ENCODE results near the gene NLGN4X. TPM values are rescaled to one million over a fixed set of nuclear protein-coding genes. Genes with fewer than 3 reads are reported as not detected.

Gene NLGN4X
- total RNA-seq, 2 experiments from 2014 or later = 0.05 to 0.12 TPM

- H3K36me3 Mint-ChIP-seq (ENCODE audit: low read depth) = no peaks in the 10 kb centered on the region
- no peaks in the 10 kb centered on the region for H3K4me1 Mint-ChIP-seq
- peaks cover 2% of the 10 kb centered on the region for H3K9me3 Mint-ChIP-seq
- POLR2A ChIA-PET = no interaction called here
- no peak overlapping the region for H3K27ac Mint-ChIP-seq
- H3K27me3 Mint-ChIP-seq = no peaks in the 10 kb centered on the region
- DNase-seq = no peak
- CTCF ChIA-PET = interaction anchor here (0.5 kb wide), 1 partner anchor 77 kb away, joined by 3 read pairs; no protein-coding TSS in a partner anchor
- no peak overlapping the region for H3K4me3 Mint-ChIP-seq
Measured at GRCh38 chrX:5869786-5870185, 358.9 kb downstream of the NLGN4X start.

DNA sequence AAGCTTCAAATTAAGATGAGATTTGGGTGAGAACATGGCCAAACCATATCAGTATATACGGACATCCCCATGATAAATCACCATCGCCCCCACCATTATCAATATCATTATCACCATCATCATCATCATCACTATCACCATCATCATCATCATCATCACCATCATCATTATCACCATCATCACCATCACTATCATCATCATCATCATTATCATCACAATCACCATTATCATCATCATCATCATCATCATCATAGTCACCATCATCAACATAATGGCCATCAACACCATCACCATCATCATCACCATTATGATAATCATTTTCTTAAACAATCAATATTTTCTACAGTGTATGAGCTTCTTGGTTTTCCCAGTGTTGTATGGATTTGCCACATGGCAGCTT, 360.9 kb downstream of the NLGN4X start:
- CTCF ChIA-PET = no interaction called here
- Mint-ChIP-seq H3K36me3 (ENCODE audit: low read depth) (no peaks in the 10 kb centered on the region), H3K27me3 (no peaks in the 10 kb centered on the region), H3K4me1 (no peaks in the 10 kb centered on the region), H3K4me3 (no peak overlapping the region), H3K9me3 (peaks cover 2% of the 10 kb centered on the region), H3K27ac (no peak overlapping the region)
- DNase-seq = no peak
- POLR2A ChIA-PET = no interaction called here

- CTCF ChIA-PET = no interaction called here
- Mint-ChIP-seq H3K4me3 (no peak overlapping the region), H3K27me3 (no peaks in the 10 kb centered on the region), H3K27ac (no peak overlapping the region), H3K4me1 (no peaks in the 10 kb centered on the region), H3K36me3 (ENCODE audit: low read depth) (no peaks in the 10 kb centered on the region), H3K9me3 (no peaks in the 10 kb centered on the region)
- DNase-seq = no peak
- POLR2A ChIA-PET = no interaction called here
Measured at GRCh38 chrX:5857232-5857631, 371.4 kb downstream of the NLGN4X start.

- POLR2A ChIA-PET = no interaction called here
- H3K4me1 Mint-ChIP-seq = no peaks in the 10 kb centered on the region
- DNase-seq = no peak
- H3K36me3 Mint-ChIP-seq (ENCODE audit: low read depth) = no peaks in the 10 kb centered on the region
- CTCF ChIA-PET = interaction anchor here (0.9 kb wide), 1 partner anchor 928 kb away, joined by 3 read pairs; no protein-coding TSS in a partner anchor
- H3K9me3 Mint-ChIP-seq = no peaks in the 10 kb centered on the region
- H3K27me3 Mint-ChIP-seq = no peaks in the 10 kb centered on the region
- H3K27ac Mint-ChIP-seq = no peak overlapping the region
- H3K4me3 Mint-ChIP-seq = no peak overlapping the region
Measured at GRCh38 chrX:5852941-5853340, 375.7 kb downstream of the NLGN4X start.

DNA sequence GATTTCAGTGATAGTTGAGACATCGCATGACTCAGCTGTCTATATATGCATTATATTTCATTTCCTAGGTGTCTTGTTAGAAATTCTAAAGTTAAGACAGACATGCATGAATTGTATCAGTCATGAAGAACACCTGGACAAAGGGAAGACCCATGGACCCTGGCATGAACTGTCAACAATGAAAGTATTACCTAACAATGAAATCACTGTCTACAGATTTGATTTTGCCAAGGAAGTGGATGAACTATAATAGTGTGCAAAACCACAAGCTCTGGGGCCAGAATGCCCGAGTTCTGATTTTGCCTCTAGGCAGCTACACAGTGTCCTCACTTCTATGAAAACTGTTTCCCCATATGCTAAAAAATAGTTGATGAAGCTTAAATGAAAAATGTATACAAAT, 386.1 kb downstream of the NLGN4X start:
- POLR2A ChIA-PET = no interaction called here
- Mint-ChIP-seq H3K36me3 (ENCODE audit: low read depth) (no peaks in the 10 kb centered on the region), H3K4me3 (no peak overlapping the region), H3K27ac (no peak overlapping the region), H3K9me3 (no peaks in the 10 kb centered on the region), H3K27me3 (no peaks in the 10 kb centered on the region), H3K4me1 (no peaks in the 10 kb centered on the region)
- CTCF ChIA-PET = no interaction called here
- DNase-seq = no peak
